Tibial nerve (tissue), 4 donors: Measurements from ENCODE around the gene TTLL6.

Experiments used
- EP300 ChIP-seq, 2 donors: sonication (generic); formaldehyde crosslinking; IDR thresholded peaks; one replicate each; pipeline ENCODE4 v1.6.1; 2017; ENCODE audit warnings: antibody characterized with exemption in 2 of 2, mild to moderate bottlenecking in 1 of 2
- POLR2A ChIP-seq, 2 donors: fragments of 450-650 bp; IDR thresholded peaks; one replicate each; pipeline ENCODE4 v1.6.1; 2017; ENCODE audit warnings: antibody characterized with exemption in 2 of 2, mild to moderate bottlenecking in 2 of 2, moderate library complexity in 2 of 2
- TF ChIP-seq, protein P1 (sequence below), 5 experiments: fragments of 200-600 bp in 3 of 5; fragments of 450-650 bp in 2 of 5; sonication (generic) in 3 of 5; IDR thresholded peaks; one replicate each; pipeline ENCODE4 v1.5.1; 2016 to 2019; ENCODE audit warnings: antibody characterized with exemption in 5 of 5, mild to moderate bottlenecking in 3 of 5, moderate library complexity in 2 of 5

DNA sequence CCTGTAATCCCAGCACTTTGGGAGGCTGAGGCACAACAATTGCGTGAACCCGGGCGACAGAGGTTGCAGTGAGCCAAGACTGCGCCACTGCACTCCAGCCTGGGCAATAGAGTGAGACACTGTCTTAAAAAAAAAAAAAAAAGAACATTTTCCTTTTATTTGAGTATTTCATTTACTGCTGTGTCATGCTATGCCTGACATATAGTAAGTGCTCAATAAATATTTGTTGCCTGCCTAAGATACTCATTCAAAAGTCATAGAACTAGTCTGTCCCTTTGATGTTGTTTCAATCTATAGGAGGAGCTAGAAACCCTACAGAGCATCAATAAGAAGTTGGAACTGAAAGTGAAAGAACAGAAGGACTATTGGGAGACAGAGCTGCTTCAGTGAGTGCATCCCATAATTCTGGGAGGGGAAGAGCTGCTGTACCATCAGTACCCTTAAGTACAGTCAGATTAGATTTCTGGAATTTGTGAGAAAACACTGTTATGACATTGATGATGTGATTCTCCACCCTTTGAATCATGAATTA is 33.8 kb upstream of the TTLL6 start:
- TF ChIP-seq, protein P1, sequence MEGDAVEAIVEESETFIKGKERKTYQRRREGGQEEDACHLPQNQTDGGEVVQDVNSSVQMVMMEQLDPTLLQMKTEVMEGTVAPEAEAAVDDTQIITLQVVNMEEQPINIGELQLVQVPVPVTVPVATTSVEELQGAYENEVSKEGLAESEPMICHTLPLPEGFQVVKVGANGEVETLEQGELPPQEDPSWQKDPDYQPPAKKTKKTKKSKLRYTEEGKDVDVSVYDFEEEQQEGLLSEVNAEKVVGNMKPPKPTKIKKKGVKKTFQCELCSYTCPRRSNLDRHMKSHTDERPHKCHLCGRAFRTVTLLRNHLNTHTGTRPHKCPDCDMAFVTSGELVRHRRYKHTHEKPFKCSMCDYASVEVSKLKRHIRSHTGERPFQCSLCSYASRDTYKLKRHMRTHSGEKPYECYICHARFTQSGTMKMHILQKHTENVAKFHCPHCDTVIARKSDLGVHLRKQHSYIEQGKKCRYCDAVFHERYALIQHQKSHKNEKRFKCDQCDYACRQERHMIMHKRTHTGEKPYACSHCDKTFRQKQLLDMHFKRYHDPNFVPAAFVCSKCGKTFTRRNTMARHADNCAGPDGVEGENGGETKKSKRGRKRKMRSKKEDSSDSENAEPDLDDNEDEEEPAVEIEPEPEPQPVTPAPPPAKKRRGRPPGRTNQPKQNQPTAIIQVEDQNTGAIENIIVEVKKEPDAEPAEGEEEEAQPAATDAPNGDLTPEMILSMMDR (IDR thresholded peaks at IDR 0.05) = no peak
- TF ChIP-seq EP300 (IDR thresholded peaks at IDR 0.05) = no peak
- TF ChIP-seq POLR2A (IDR thresholded peaks at IDR 0.05) = no peak
